Measurements from ENCODE around the gene SLC9A1. TPM values are rescaled to one million over a fixed set of nuclear protein-coding genes. Genes with fewer than 3 reads are reported as not detected.

The SLC9A1 gene
- total and polyA plus RNA-seq, 10 of the 15 experiments (the other 5 are each of a cell fraction or from before 2014, with no cell fraction given): 0.87 to 21.4 (median 4.3) TPM

GRCh38 chr1:27154991-27155781 lies at the start of gene SLC9A1 (continued):
- TF ChIP-seq NKRF (conservative IDR thresholded peaks at IDR 0.05) (peak; percentile 93), RUNX3 (IDR thresholded peaks at IDR 0.05; ENCODE audit: low read length) (peak; percentile 60; the same call in 1 of the 2 replicates), NFIC (IDR thresholded peaks at IDR 0.05; ENCODE audit: low read depth, low read length) (peak; percentile 68; the same call in 1 of the 2 replicates), USF2 (IDR thresholded peaks at IDR 0.05; ENCODE audit: borderline replicate concordance, low read depth, low read length) (no peak), POLR2AphosphoS5 (IDR thresholded peaks at IDR 0.05; ENCODE audit: low read length) (peak; percentile 100), REST (IDR thresholded peaks at IDR 0.05; ENCODE audit: low read depth, low read length) (peak; percentile 66), TCF3 (IDR thresholded peaks at IDR 0.05; ENCODE audit: borderline replicate concordance, insufficient read depth, low read depth, low read length) (peak; percentile 97), FOXM1 (IDR thresholded peaks at IDR 0.05; ENCODE audit: low read depth, low read length) (peak; percentile 78), POLR2A (IDR thresholded peaks at IDR 0.05; ENCODE audit: low read depth, low read length) (peak; percentile 99), STAT3 (IDR thresholded peaks at IDR 0.05; ENCODE audit: low read depth, low read length) (no peak), SKIL (IDR thresholded peaks at IDR 0.05; ENCODE audit: low read depth, poor library complexity, severe bottlenecking) (peak; percentile 60), JUNB (IDR thresholded peaks at IDR 0.05) (peak; percentile 68), HCFC1 (IDR thresholded peaks at IDR 0.05; ENCODE audit: low read length) (peak; percentile 73), CREM (IDR thresholded peaks at IDR 0.05; ENCODE audit: low read depth) (peak; percentile 93), BCL11A (IDR thresholded peaks at IDR 0.05; ENCODE audit: low read depth, low read length) (0 out of 2 replicates have a peak, but pooled peaks have one; percentile 7), NR2F1 (conservative IDR thresholded peaks at IDR 0.05) (0 out of 2 replicates have a peak, but pooled peaks have one; percentile 38), CREB1 (IDR thresholded peaks at IDR 0.05; ENCODE audit: low read depth) (peak; percentile 87), PML (IDR thresholded peaks at IDR 0.05; ENCODE audit: low read length) (peak; percentile 98), CHD2 (IDR thresholded peaks at IDR 0.05; ENCODE audit: borderline replicate concordance, low read depth, low read length) (0 out of 2 replicates have a peak, but pooled peaks have one; percentile 53), MAX (IDR thresholded peaks at IDR 0.05; ENCODE audit: low read depth, low read length) (peak; percentile 76; the same call in 1 of the 2 replicates), MXI1 (IDR thresholded peaks at IDR 0.05; ENCODE audit: low read depth, low read length) (peak; percentile 67), NFXL1 (IDR thresholded peaks at IDR 0.05; ENCODE audit: borderline replicate concordance) (no peak; the same call in 1 of the 2 replicates)

Measured in GM12878 (cell line).